ENCODE results near the gene OGA. TPM values are rescaled to one million over a fixed set of nuclear protein-coding genes. Genes with fewer than 3 reads are reported as not detected.

Gene OGA
- total and polyA plus RNA-seq, 10 donors = 65.7 to 234 (median 162) TPM

DNA sequence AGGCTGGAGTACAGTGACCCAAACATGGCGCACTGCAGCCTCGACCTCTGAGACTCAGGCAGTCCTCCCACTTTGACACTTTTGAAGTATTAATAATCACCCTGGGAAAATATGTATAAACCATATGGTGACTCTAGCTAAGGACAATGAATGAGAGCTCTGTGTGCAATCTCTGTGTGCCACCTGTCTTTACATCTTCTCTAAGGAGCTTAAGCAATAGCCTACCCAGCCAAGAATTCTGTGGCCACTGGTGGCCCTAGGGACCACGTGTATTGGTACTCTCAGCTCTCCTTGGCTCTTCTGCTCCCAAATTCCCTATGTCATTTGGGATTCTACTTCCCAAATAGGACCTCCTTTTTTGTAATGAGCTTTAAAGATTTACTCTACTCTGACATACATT lies 66.0 kb downstream of the OGA start:
- Histone ChIP-seq H3K27me3 (replicated peaks in 1 of 7) (peaks cover 0 to 30% (median 0%) of the 10 kb centered on the region in 7 donors), H3K36me3 (no peaks in the 10 kb centered on the region), H3K4me3 (no peak overlapping the region), H3K4me1 (no peaks in the 10 kb centered on the region), H3K9me3 (no peaks in the 10 kb centered on the region), H3K27ac (no peak overlapping the region)
- no peak for DNase-seq
- intact Hi-C loops (cut with DNase I; ENCODE audit: low total_unique reads) = no loop called here
- TF ChIP-seq, protein P1, sequence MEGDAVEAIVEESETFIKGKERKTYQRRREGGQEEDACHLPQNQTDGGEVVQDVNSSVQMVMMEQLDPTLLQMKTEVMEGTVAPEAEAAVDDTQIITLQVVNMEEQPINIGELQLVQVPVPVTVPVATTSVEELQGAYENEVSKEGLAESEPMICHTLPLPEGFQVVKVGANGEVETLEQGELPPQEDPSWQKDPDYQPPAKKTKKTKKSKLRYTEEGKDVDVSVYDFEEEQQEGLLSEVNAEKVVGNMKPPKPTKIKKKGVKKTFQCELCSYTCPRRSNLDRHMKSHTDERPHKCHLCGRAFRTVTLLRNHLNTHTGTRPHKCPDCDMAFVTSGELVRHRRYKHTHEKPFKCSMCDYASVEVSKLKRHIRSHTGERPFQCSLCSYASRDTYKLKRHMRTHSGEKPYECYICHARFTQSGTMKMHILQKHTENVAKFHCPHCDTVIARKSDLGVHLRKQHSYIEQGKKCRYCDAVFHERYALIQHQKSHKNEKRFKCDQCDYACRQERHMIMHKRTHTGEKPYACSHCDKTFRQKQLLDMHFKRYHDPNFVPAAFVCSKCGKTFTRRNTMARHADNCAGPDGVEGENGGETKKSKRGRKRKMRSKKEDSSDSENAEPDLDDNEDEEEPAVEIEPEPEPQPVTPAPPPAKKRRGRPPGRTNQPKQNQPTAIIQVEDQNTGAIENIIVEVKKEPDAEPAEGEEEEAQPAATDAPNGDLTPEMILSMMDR (IDR thresholded peaks at IDR 0.05 in 8 of 11, conservative IDR thresholded peaks at IDR 0.05 in 3 of 11) = no peak
- TF ChIP-seq POLR2AphosphoS5 (IDR thresholded peaks at IDR 0.05) (no peak), POLR2A (IDR thresholded peaks at IDR 0.05) (no peak)
- WGBS, 5 donors = 67 to 71% (median 69%) methylated on average over 3 of the region's 3 CpGs

DNA sequence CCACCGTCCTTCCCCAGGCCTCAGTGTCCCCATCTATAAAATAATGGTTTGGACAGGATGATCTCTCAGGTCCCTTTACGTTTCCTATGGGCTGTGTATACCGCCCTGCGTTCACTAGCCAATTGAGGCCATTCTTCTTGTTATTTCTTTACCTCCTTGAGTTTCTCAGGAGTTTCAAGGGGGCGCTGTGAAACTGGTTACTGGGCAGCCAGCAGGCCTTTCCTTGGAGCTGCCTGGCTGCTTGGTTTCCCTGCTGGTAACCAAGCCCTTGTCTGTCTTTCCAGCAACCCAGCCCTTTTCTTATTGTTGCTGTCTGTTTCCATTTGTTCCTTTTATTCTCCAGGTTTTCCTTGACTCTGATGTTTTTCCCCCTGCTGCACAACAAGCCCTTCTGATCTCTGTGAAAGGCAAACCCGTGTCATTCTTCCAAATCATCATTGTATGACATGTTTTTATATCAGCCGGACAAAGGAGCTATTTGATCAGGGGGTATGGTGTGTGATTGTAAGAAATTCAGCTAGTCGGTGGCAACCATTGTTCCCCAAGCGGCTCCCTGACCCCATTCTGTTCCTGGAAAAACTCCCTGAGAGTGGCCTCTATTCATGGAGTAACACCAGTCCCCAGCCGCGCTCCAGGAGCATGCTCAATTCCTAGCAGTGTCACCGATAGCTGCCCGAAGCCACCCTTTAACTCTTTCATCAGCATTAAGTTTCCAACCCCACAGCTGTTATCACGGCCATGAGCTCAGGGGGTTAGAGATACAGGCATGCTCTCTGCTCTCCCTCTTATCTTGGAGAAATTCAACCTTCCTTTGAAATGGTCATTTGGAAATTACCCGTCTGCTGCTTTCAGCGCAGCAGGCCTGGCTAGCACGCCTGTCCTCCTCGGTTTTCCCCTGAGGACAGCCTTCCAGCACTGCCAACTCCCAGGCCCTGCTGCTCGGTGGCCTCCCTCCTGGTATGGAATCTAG lies 68.9 kb downstream of the OGA start:
- 76 to 84% (median 82%) methylated on average over 19 of the region's 19 CpGs for WGBS, 5 donors
- DNase-seq = no peak
- TF ChIP-seq, protein P1 (IDR thresholded peaks at IDR 0.05 in 8 of 11, conservative IDR thresholded peaks at IDR 0.05 in 3 of 11) = no peak
- TF ChIP-seq POLR2AphosphoS5 (IDR thresholded peaks at IDR 0.05) = no peak
- TF ChIP-seq POLR2A (IDR thresholded peaks at IDR 0.05) = no peak
- H3K27me3 ChIP-seq (replicated peaks in 1 of 7) = peaks cover 0 to 13% (median 0%) of the 10 kb centered on the region in 7 donors
- no peak overlapping the region for H3K27ac ChIP-seq
- no peaks in the 10 kb centered on the region for H3K36me3 ChIP-seq
- no peaks in the 10 kb centered on the region for H3K9me3 ChIP-seq
- intact Hi-C loops (cut with DNase I; ENCODE audit: low total_unique reads) = no loop called here
- no peaks in the 10 kb centered on the region for H3K4me1 ChIP-seq
- no peak overlapping the region for H3K4me3 ChIP-seq

DNA sequence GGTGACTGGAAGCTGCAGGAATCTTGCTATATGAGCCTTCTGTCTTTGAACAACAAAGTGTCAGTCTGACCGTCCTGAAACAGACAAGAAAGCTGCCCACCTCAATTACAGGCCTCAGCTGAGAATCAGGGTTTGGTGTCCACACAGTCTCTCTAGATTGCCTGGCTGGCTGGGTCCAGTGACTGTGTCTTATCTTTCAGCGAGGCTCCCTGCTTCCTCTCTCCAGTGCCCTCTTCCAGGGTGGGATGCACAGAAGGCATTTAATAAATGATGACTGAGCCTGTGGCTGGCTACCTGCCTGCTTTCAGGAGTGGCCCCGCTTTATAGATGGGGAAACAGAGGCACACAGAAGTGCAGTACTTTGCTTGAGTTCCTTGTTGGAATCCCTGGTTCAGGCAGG lies 69.7 kb downstream of the OGA start:
- no peaks in the 10 kb centered on the region for H3K4me1 ChIP-seq
- H3K4me3 ChIP-seq = no peak overlapping the region
- H3K27ac ChIP-seq = no peak overlapping the region
- H3K27me3 ChIP-seq (replicated peaks in 1 of 7) = peaks cover 0 to 8% (median 0%) of the 10 kb centered on the region in 7 donors
- no peak for DNase-seq
- TF ChIP-seq POLR2AphosphoS5 (IDR thresholded peaks at IDR 0.05) (no peak), POLR2A (IDR thresholded peaks at IDR 0.05) (no peak)
- TF ChIP-seq, protein P1 (IDR thresholded peaks at IDR 0.05 in 8 of 11, conservative IDR thresholded peaks at IDR 0.05 in 3 of 11) = no peak
- H3K9me3 ChIP-seq = no peaks in the 10 kb centered on the region
- WGBS, 5 donors = 73 to 93% (median 82%) methylated on average over 2 to 3 of the region's 3 CpGs
- intact Hi-C loops (cut with DNase I; ENCODE audit: low total_unique reads) = no loop called here
- H3K36me3 ChIP-seq = no peaks in the 10 kb centered on the region

DNA sequence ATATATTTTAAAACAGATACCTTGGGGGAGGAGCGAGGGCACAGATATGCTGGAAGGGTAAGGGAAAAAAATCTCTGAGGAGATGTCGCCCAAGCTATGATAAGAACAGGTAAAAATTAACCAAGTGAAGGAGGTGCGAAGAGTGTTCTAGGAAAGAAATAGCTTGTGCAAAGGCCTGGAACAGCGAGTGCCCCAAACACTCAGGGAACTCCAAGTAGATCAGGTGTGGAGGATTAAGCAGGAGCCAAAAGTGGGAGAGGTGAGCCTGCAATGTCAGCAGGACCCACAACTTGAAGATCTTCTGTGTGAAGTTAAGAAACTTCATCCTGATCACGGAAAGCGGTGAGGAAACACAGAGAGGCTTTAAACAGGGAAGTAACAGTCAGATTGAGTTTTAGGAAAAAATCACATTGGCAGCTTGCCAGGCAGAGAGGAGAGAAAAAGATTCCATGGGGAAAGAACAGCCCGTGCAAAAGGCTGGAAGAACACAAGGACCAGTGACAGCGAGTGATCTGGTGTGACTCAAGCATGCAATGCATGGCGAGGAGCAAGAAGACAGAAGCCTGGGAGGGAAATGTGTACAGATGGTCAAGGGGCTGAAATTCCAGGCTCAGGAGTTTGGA lies 73.1 kb downstream of the OGA start:
- 69 to 80% (median 74%) methylated on average over 9 of the region's 9 CpGs for WGBS, 5 donors
- no peak for DNase-seq
- no peaks in the 10 kb centered on the region for H3K36me3 ChIP-seq

More for the DNA sequence above, 73.1 kb downstream of the OGA start:
- TF ChIP-seq, protein P1 (IDR thresholded peaks at IDR 0.05 in 8 of 11, conservative IDR thresholded peaks at IDR 0.05 in 3 of 11) = no peak
- TF ChIP-seq POLR2AphosphoS5 (IDR thresholded peaks at IDR 0.05) = no peak
- TF ChIP-seq POLR2A (IDR thresholded peaks at IDR 0.05) = no peak
- H3K4me1 ChIP-seq = no peaks in the 10 kb centered on the region
- H3K27me3 ChIP-seq (replicated peaks in 1 of 7) = peaks cover 0 to 8% (median 0%) of the 10 kb centered on the region in 7 donors
- intact Hi-C loops (cut with DNase I; ENCODE audit: low total_unique reads) = no loop called here
- H3K27ac ChIP-seq = no peak overlapping the region
- no peak overlapping the region for H3K4me3 ChIP-seq
- H3K9me3 ChIP-seq = no peaks in the 10 kb centered on the region
